ENCODE measurements around the gene CHD9NB. TPM values are rescaled to one million over a fixed set of nuclear protein-coding genes. Genes with fewer than 3 reads are reported as not detected.

CHD9NB gene
- total RNA-seq, 1 donor from 2014 or later = 2.0 TPM

GRCh38 chr16:53092284-53092683 lies 39.6 kb upstream of the CHD9NB start:
- TF ChIP-seq CTCF (IDR thresholded peaks at IDR 0.05; ENCODE audit: unreplicated experiment) = no peak
- no peaks in the 10 kb centered on the region for H3K9me3 Mint-ChIP-seq (ENCODE audit: unreplicated experiment)
- peaks cover under 1% of the 10 kb centered on the region for H3K36me3 Mint-ChIP-seq (ENCODE audit: low read depth, unreplicated experiment)
- DNase-seq (ENCODE audit: low spot score) = no peak
- H3K27ac Mint-ChIP-seq (ENCODE audit: unreplicated experiment) = peak overlapping the region; percentile 30
- H3K4me1 Mint-ChIP-seq (ENCODE audit: unreplicated experiment) = peaks cover 53% of the 10 kb centered on the region
- H3K4me3 Mint-ChIP-seq (ENCODE audit: unreplicated experiment) = peak overlapping the region; percentile 50
- H3K27me3 Mint-ChIP-seq (ENCODE audit: unreplicated experiment) = peaks cover 2% of the 10 kb centered on the region

DNA sequence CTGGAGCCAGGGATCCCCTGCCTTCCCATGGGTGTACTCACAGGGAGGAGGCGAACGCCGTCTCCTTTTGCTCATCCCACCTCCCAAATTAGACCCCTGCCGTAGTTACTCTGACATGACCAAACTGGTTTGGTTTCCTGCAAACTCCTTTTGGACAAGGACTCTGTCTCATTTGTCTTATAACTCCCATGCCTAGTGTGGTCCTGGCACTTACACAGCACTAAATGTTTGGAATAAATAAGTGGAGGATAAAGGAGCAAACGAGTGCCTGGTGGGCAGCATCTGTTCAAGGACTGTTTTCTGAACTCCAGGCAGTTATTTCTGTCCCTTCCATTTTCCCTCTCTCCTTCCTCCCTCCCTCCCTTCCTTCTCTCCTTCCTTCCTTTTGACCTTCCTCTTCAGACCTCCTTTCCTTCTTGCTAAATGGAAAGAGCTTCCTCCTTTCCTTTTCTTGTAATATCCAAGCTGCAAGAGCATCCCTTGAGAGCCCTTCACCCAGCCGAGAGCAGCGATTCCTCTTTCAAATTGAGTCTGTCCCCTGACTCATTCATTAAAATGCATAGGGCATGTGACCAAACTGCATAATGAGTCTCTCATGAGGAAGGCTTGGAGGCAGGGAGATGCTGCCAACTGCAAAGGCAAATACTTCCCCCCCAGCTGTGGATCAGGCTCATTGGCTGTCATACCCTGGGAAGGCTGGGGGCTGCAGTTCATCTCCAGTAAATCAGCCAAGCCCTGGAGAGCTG lies 38.9 kb upstream of the CHD9NB start:
- no peaks in the 10 kb centered on the region for H3K9me3 Mint-ChIP-seq (ENCODE audit: unreplicated experiment)
- no peak for TF ChIP-seq CTCF (IDR thresholded peaks at IDR 0.05; ENCODE audit: unreplicated experiment)
- DNase-seq (ENCODE audit: low spot score) = no peak
- peak overlapping the region; percentile 83 for H3K4me3 Mint-ChIP-seq (ENCODE audit: unreplicated experiment)
- H3K27ac Mint-ChIP-seq (ENCODE audit: unreplicated experiment) = peak overlapping the region; percentile 74
- H3K36me3 Mint-ChIP-seq (ENCODE audit: low read depth, unreplicated experiment) = no peaks in the 10 kb centered on the region
- peaks cover 48% of the 10 kb centered on the region for H3K4me1 Mint-ChIP-seq (ENCODE audit: unreplicated experiment)
- H3K27me3 Mint-ChIP-seq (ENCODE audit: unreplicated experiment) = peaks cover 2% of the 10 kb centered on the region

DNA sequence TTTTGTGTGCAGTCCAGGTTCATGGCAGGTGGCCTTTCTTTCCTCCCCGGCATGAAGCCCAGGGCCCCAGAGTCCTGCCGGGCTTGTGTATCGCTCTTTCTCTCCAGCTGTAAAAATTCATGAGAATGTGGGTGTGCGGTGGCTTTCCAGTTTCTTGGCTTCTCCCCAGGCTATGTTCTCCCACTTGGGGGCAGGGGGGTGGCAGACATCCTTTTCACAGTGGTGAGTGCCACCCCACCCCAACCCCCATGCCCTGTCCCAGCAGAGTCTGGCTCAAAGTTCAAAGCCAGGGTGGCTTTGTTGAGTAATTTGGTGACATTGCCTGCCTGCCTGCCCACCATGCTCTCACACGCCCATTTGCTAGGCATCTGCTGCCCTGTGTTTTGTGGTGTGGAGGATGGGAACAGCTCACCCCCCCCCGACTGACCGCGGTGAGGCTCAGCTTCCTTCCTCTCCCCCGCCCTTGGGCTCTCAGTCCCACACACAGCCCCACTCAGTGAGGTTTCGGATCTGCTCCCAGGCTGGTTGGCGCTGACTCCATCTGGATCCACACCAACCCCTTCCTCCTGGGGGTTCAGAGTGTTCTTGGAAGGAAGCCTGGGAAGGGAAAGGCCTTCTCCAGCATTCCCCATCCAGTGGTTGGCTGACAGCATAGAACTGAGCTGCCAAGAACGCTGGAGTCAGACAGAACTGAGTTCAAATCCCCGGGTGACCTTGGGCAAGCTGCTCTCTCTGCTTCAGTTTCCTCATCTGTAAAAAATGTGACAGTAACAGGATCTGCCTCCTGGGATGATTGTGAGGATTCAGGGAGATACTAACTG lies 38.1 kb upstream of the CHD9NB start:
- Mint-ChIP-seq H3K27me3 (ENCODE audit: unreplicated experiment) (peaks cover 2% of the 10 kb centered on the region), H3K4me1 (ENCODE audit: unreplicated experiment) (peaks cover 49% of the 10 kb centered on the region), H3K4me3 (ENCODE audit: unreplicated experiment) (no peak overlapping the region), H3K27ac (ENCODE audit: unreplicated experiment) (peak overlapping the region; percentile 22), H3K9me3 (ENCODE audit: unreplicated experiment) (no peaks in the 10 kb centered on the region), H3K36me3 (ENCODE audit: low read depth, unreplicated experiment) (no peaks in the 10 kb centered on the region)
- DNase-seq (ENCODE audit: low spot score) = no peak
- TF ChIP-seq CTCF (IDR thresholded peaks at IDR 0.05; ENCODE audit: unreplicated experiment) = no peak

- peaks cover 55% of the 10 kb centered on the region for H3K4me1 Mint-ChIP-seq (ENCODE audit: unreplicated experiment)
- no peaks in the 10 kb centered on the region for H3K9me3 Mint-ChIP-seq (ENCODE audit: unreplicated experiment)
- H3K27ac Mint-ChIP-seq (ENCODE audit: unreplicated experiment) = peak overlapping the region; percentile 22
These were observed 37.5 kb upstream of the CHD9NB start for GRCh38 chr16:53090286-53090590.

More at GRCh38 chr16:53090286-53090590, 37.5 kb upstream of the CHD9NB start:
- H3K36me3 Mint-ChIP-seq (ENCODE audit: low read depth, unreplicated experiment) = no peaks in the 10 kb centered on the region
- H3K27me3 Mint-ChIP-seq (ENCODE audit: unreplicated experiment) = peaks cover 2% of the 10 kb centered on the region
- H3K4me3 Mint-ChIP-seq (ENCODE audit: unreplicated experiment) = no peak overlapping the region
- TF ChIP-seq CTCF (IDR thresholded peaks at IDR 0.05; ENCODE audit: unreplicated experiment) = no peak
- DNase-seq (ENCODE audit: low spot score) = no peak
